Gastrocnemius medialis (tissue), 4 donors: ENCODE data around the gene ANG. TPM values are rescaled to one million over a fixed set of nuclear protein-coding genes. Genes with fewer than 3 reads are reported as not detected.
"Not testable (repeated sequence)": the region's sequence is repeated elsewhere in the genome, so short reads cannot be mapped to it uniquely, and the experiment has no call there.

Experiments used
- ATAC-seq, 2 donors: fragments of 150-250 bp; one replicate each; pipeline ENCODE4 v1.9.1; 2016
- DNase-seq, 2 donors: peaks; one replicate each; pipeline ENCODE4 v3.0.0-alpha.2; 2019
- H3K27ac ChIP-seq, 4 donors: fragments of 200-600 bp; sonication (generic); 1 replicate in 1 of 4; 2 replicates in 3 of 4; pipeline ENCODE4 v1.5.1; 2016 to 2018; ENCODE audit warnings: mild to moderate bottlenecking in 2 of 4, moderate library complexity in 1 of 4
- H3K27me3 ChIP-seq, 3 donors: fragments of 200-600 bp; sonication (generic) in 2 of 3; 1 replicate in 1 of 3; 2 replicates in 2 of 3; pipeline versions ENCODE4 v1.5.1 to v1.6.0; 2016 to 2019; ENCODE audit warnings: mild to moderate bottlenecking in 1 of 3, moderate library complexity in 1 of 3
- H3K36me3 ChIP-seq, 2 donors: fragments of 200-600 bp; sonication (generic) in 1 of 2; one replicate each; pipeline ENCODE4 v1.5.1; 2017 to 2018
- H3K4me1 ChIP-seq, 2 donors: fragments of 200-600 bp; sonication (generic) in 1 of 2; one replicate each; pipeline ENCODE4 v1.5.1; 2016 to 2017; ENCODE audit warnings: mild to moderate bottlenecking in 2 of 2
- H3K4me3 ChIP-seq, 4 donors: fragments of 200-600 bp; sonication (generic) in 3 of 4; 1 replicate in 1 of 4; 2 replicates in 3 of 4; pipeline ENCODE4 v1.5.1; 2016 to 2019; ENCODE audit warnings: mild to moderate bottlenecking in 2 of 4
- H3K9me3 ChIP-seq, 3 donors: fragments of 200-600 bp; sonication (generic) in 2 of 3; 1 replicate in 1 of 3; 2 replicates in 2 of 3; pipeline ENCODE4 v1.5.1; 2016 to 2019
- POLR2A ChIP-seq, 2 donors: fragments of 450-650 bp; IDR thresholded peaks; one replicate each; pipeline ENCODE4 v1.6.1; 2017; ENCODE audit warnings: antibody characterized with exemption in 2 of 2, mild to moderate bottlenecking in 2 of 2, moderate library complexity in 2 of 2
- in situ Hi-C, 4 donors: fragments of 200-750 bp; cut with MboI; loops; one replicate each; pipeline versions ENCODE4 v1.15.0 to v1.8.0; 2017; ENCODE audit warnings: low sequenced_read_pairs in 4 of 4
- intact Hi-C: fragments of 100-400 bp; cut with DNase I; formaldehyde crosslinking; loops from one replicate; pipeline ENCODE4 v1.15.1; 2023; ENCODE audit warnings: low total_unique reads
- total RNA-seq, 4 donors: library from RNA; depleted of rRNA; stranded (reverse); fragments of >200 nt; gene quantifications; one replicate each; pipeline versions ENCODE4 v1.1.0 to v1.2.3, GENCODE V29; 2016
- TF ChIP-seq, protein P1 (sequence below), 5 experiments: fragments of 450-650 bp in 3 of 5; fragments of 200-600 bp in 2 of 5; sonication (generic) in 2 of 5; IDR thresholded peaks in 4 of 5; conservative IDR thresholded peaks in 1 of 5; 1 replicate in 4 of 5; 2 replicates in 1 of 5; pipeline ENCODE4 v1.5.1; 2016 to 2019; ENCODE audit warnings: antibody characterized with exemption in 5 of 5, mild to moderate bottlenecking in 3 of 5, moderate library complexity in 3 of 5

Gene ANG
- total RNA-seq: 10 to 100 TPM in 1 of 4 donors, 1 to 10 TPM in 3; 3.9 to 10.5 (median 5.6) TPM

GRCh38 chr14:20688167-20688839 lies at the start of gene ANG:
Gene ANG, plus strand, starts transcription at chr14:20688764. Its CDS starts 4,801 bp downstream, at chr14:20693565.
- ATAC-seq (no peak), DNase-seq (no peak)
- in situ Hi-C loops: loop anchor here (10.0 to 25.0 kb wide), 6 partner anchors 224 to 424 kb away; partner anchors contain the start of genes CCNB1IP1 (in 2 of the 4), PARP2 (in 2 of the 4), TMEM253 (in 2 of the 4) and ARHGEF40 (in 1 of the 4)
- H3K4me3 ChIP-seq: no peak within 1 kb of the TSS
- H3K27me3 ChIP-seq: no peaks in the 10 kb centered on the region
- intact Hi-C loops: loop anchor here (10.0 kb wide), 1 partner anchor 766 kb away; the partner anchor contains the start of gene CHD8
- H3K4me1 ChIP-seq: no peaks in the 10 kb centered on the region
- H3K36me3 ChIP-seq: no peaks in the 10 kb centered on the region
- H3K27ac ChIP-seq: no peak within 1 kb of the TSS
- no peaks in the 10 kb centered on the region for H3K9me3 ChIP-seq
- no peak for TF ChIP-seq POLR2A (IDR thresholded peaks at IDR 0.05)
- TF ChIP-seq, protein P1, sequence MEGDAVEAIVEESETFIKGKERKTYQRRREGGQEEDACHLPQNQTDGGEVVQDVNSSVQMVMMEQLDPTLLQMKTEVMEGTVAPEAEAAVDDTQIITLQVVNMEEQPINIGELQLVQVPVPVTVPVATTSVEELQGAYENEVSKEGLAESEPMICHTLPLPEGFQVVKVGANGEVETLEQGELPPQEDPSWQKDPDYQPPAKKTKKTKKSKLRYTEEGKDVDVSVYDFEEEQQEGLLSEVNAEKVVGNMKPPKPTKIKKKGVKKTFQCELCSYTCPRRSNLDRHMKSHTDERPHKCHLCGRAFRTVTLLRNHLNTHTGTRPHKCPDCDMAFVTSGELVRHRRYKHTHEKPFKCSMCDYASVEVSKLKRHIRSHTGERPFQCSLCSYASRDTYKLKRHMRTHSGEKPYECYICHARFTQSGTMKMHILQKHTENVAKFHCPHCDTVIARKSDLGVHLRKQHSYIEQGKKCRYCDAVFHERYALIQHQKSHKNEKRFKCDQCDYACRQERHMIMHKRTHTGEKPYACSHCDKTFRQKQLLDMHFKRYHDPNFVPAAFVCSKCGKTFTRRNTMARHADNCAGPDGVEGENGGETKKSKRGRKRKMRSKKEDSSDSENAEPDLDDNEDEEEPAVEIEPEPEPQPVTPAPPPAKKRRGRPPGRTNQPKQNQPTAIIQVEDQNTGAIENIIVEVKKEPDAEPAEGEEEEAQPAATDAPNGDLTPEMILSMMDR (IDR thresholded peaks at IDR 0.05 in 4 of 5, conservative IDR thresholded peaks at IDR 0.05 in 1 of 5): no peak

DNA sequence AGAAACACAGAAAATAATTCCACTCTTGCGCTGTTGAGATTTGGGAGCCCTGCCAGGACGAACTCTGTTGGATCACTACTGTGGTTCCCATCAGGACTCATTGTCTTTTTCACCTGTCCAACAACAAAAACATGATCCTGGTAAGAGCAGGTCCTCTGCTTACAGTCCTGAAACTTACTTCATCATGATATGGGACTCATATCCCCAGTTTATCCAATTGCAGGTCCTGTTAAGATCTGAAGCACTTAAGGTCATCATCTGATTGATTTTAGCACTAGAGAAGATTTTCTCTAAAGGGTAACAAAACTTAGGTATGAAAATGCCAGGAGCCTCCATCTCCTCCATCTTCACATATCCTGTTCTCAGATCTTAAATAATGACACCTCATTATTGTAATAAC lies 47.0 kb upstream of the ANG start, which contains the start of gene OR6S1:
TSS of gene OR6S1 (minus strand) at position 101 of the 400 bp plus-strand sequence. CDS start at position 101, 0 bp downstream.
- in situ Hi-C loops (no loop called here), intact Hi-C loops (no loop called here)
- peaks cover 10 to 16% (median 12%) of the 10 kb centered on the region in 3 donors for H3K27me3 ChIP-seq
- H3K4me1 ChIP-seq: no peaks in the 10 kb centered on the region
- H3K36me3 ChIP-seq: no peaks in the 10 kb centered on the region
- no peak for ATAC-seq
- no peak within 1 kb of the TSS for H3K4me3 ChIP-seq
- no peaks in the 10 kb centered on the region for H3K9me3 ChIP-seq
- no peak for TF ChIP-seq POLR2A (IDR thresholded peaks at IDR 0.05)
- TF ChIP-seq, protein P1 (IDR thresholded peaks at IDR 0.05 in 4 of 5, conservative IDR thresholded peaks at IDR 0.05 in 1 of 5): no peak
- DNase-seq: no peak
- H3K27ac ChIP-seq: no peak within 1 kb of the TSS

- Histone ChIP-seq H3K36me3 (no peaks in the 10 kb centered on the region), H3K4me3 (no peak overlapping the region), H3K27ac (no peak overlapping the region), H3K27me3 (peaks cover 4 to 16% (median 9%) of the 10 kb centered on the region in 3 donors), H3K9me3 (no peaks in the 10 kb centered on the region), H3K4me1 (no peaks in the 10 kb centered on the region)
- no peak for DNase-seq
- TF ChIP-seq, protein P1 (IDR thresholded peaks at IDR 0.05 in 4 of 5, conservative IDR thresholded peaks at IDR 0.05 in 1 of 5): no peak
- TF ChIP-seq POLR2A (IDR thresholded peaks at IDR 0.05): no peak
- no peak for ATAC-seq
- in situ Hi-C loops: no loop called here
- intact Hi-C loops: no loop called here
Observed at GRCh38 chr14:20642182-20642581, 46.4 kb upstream of the ANG start.

DNA sequence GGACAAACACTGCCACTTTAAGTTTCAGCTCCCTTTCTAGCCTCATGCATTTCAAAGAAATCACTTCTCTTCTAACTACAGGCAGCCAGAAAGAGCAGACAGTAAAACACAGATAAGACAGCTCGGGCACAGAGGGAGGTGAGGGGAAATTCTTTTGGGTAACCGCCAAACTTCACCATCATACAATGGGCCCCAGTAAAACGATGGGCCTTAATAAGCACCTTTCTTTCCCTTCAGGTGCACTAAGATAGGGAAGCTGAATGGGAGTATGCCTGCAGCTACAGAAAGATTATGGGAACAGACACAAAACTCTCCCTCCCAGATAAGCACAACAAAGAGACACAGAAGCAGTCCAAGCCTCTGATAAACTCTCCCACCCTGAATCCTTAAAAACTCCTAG lies 45.8 kb upstream of the ANG start:
- H3K4me3 ChIP-seq, H3K9me3 ChIP-seq, in situ Hi-C loops, ATAC-seq, H3K36me3 ChIP-seq, intact Hi-C loops, DNase-seq, H3K27ac ChIP-seq, H3K4me1 ChIP-seq: not testable (repeated sequence)
- peaks cover 0 to 16% (median 9%) of the 10 kb centered on the region in 3 donors for H3K27me3 ChIP-seq

DNA sequence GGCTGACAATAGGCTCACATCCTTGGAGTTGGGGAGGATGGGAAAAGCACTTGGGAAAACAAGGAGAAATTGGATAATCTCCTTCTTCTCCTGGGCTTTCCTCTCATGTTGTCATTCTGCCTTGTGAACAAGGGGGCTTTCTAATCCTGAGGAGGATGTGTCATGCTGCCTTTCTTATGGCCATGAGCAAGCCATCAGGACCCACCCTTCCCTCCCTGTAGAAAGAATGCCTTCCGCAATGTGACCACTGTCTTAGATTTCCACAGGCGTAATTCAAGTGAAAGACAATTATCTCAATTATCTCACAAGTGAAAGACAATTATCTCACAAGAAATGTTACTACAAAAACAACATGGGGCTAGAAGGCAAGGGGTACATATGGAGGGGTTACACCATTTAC lies 44.0 kb upstream of the ANG start:
- TF ChIP-seq, protein P1 (IDR thresholded peaks at IDR 0.05 in 4 of 5, conservative IDR thresholded peaks at IDR 0.05 in 1 of 5): no peak
- TF ChIP-seq POLR2A (IDR thresholded peaks at IDR 0.05): no peak
- Histone ChIP-seq H3K36me3 (no peaks in the 10 kb centered on the region), H3K27ac (no peak overlapping the region), H3K27me3 (peaks cover 0 to 21% (median 9%) of the 10 kb centered on the region in 3 donors), H3K4me3 (no peak overlapping the region), H3K4me1 (no peaks in the 10 kb centered on the region), H3K9me3 (no peaks in the 10 kb centered on the region)
- intact Hi-C loops: no loop called here
- in situ Hi-C loops: no loop called here
- ATAC-seq: no peak
- DNase-seq: no peak
